ENCODE data around the gene THADA.

DNA sequence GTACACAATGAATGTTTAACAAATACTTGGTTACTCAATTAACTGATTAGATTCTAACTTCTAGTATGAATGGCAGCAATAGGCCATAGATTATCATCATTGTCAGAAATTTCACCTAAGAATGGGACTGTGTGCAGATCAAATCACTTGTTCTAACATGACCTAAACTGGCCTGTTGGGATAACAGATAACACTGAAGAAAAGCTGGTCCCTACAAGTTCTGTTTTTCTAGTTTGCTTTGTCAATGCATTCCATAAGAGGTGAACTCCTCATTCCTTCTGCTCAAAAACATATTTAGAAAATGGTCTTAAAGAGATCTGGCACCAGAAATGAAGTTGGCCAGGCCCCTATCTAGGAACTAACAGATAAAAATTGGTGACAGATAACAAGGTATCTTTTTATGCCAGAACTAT, 175.4 kb downstream of the THADA start:
- TF ChIP-seq ZNF274 (IDR thresholded peaks at IDR 0.05; ENCODE audit: low read depth, low read length) (no peak), YY1 (IDR thresholded peaks at IDR 0.05; ENCODE audit: insufficient read depth, insufficient read length) (no peak), SUZ12 (IDR thresholded peaks at IDR 0.05; ENCODE audit: extremely low read depth, insufficient read depth, insufficient read length) (no peak)

Measured in NT2/D1 (cell line).